Activated CD8-positive, alpha-beta memory T cell treated with anti-CD3 and anti-CD28 coated beads, Interleukin-2, amount 10 ng/mL, durations not matched to agents 7 days and 5 days (primary cell): ENCODE results near the gene KLF15. TPM values are rescaled to one million over a fixed set of nuclear protein-coding genes. Genes with fewer than 3 reads are reported as not detected.

Source experiments
- ATAC-seq: fragments of 150-1000 bp; cut with Tn5 transposase; one replicate; pipeline ENCODE4 v1.10.0; 2021; ENCODE audit warnings: moderate library complexity
- CTCF ChIA-PET: fragments of 350-600 bp; sonication (Branson Sonifier 250); formaldehyde crosslinking; loops from one replicate; lab custom pipeline; 2021; ENCODE audit warnings: antibody characterized with exemption; lab: Charles Lee
- DNase-seq: peaks from one replicate; pipeline ENCODE4 v3.0.0-alpha.2; 2020
- H3K27ac Mint-ChIP-seq: one replicate; pipeline ENCODE4 v1.8.0; 2021; ENCODE audit warnings: mild to moderate bottlenecking, mixed read lengths
- H3K27me3 Mint-ChIP-seq: one replicate; pipeline ENCODE4 v1.8.0; 2021; ENCODE audit warnings: mixed read lengths
- H3K36me3 Mint-ChIP-seq: one replicate; pipeline ENCODE4 v1.8.0; 2021; ENCODE audit warnings: mild to moderate bottlenecking, mixed read lengths
- H3K4me1 Mint-ChIP-seq: one replicate; pipeline ENCODE4 v1.8.0; 2021; ENCODE audit warnings: mixed read lengths
- H3K4me3 Mint-ChIP-seq: one replicate; pipeline ENCODE4 v1.8.0; 2021; ENCODE audit warnings: mild to moderate bottlenecking, moderate library complexity, mixed read lengths
- H3K9me3 Mint-ChIP-seq: one replicate; pipeline ENCODE4 v1.8.0; 2022; ENCODE audit warnings: low read depth, mixed read lengths
- total RNA-seq, 2 experiments: library from RNA; stranded (reverse); gene quantifications; one replicate each; pipeline ENCODE4 v1.2.3, GENCODE V29; 2021

Gene KLF15
- total RNA-seq, 2 experiments from 2014 or later: not detected

DNA sequence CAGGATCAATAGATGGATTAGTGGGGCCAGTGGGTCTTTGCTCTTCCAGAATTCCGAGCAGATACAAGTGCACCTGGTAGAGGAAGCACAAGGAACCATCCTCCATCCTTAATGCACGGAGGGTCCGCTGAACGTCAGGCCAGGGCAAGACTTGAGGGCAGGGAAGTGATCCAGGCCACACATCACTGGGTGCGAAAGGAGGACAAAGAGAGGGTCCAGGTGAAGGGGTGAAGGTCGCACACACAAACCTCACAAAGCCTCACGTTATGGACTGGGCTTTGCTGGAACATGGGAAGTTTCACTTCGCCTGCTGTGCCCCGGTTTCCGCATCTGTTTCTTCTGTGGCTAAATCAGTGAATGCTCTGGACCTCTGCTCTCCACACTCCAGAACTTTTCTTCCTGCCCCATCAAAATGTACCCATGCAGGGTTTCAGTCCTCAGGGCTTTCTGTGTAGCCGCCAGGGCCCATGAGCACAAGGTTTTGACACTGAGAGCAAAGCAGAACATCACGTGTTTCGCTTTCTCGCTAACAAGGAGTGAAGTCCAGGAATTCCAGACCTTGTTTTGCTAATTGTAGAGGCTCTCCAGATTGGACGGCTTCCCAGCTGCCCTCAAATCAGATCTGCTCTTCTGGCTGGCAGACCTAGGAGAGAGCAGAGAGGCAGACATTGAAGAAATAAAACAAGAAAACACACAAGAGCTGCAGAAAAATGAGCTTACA is 56.3 kb downstream of the KLF15 start:
- CTCF ChIA-PET: no interaction called here
- Mint-ChIP-seq H3K27ac (no peak overlapping the region), H3K4me3 (no peak overlapping the region), H3K36me3 (no peaks in the 10 kb centered on the region), H3K4me1 (no peaks in the 10 kb centered on the region), H3K9me3 (no peaks in the 10 kb centered on the region), H3K27me3 (peaks cover 7% of the 10 kb centered on the region)
- no peak for ATAC-seq
- no peak for DNase-seq

DNA sequence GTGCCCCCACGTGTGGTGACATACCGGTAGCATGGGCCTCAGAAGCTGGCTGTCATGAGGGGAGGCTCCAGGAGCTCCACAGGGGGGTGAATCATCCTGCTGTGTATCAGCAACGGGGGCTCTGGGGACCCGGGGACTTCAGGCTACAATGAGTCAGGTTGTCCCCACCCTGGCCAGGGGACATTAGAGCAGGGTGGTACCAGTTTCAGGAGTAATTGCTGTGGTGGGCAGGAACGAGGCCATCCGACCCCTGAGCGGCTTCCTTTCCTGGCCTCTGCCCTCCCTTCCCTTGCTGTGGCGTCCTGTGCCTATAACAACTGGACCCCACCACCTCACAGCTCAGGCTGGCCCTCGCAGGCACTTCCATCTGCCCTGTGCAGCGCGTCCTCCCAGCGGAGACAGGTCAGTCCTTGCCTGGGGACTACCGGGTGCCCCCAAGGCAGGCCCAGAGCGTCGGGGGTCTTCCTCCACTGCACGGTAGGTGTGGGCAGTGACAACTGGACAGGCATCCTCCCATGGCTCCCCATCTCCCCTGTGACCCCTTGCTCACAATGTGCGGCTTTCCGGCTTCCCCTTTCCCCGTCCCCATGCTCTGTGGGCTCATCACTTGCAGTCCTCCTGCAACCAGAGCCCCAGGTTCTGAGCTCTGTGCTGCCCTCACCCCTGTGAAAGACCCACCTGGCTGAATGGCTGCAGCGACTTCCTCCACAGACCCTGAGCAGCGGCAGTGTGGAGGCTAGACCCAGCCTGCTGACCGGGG is 57.0 kb downstream of the KLF15 start:
- Mint-ChIP-seq H3K9me3 (no peaks in the 10 kb centered on the region), H3K27ac (no peak overlapping the region), H3K4me1 (no peaks in the 10 kb centered on the region), H3K4me3 (no peak overlapping the region), H3K27me3 (peaks cover 7% of the 10 kb centered on the region), H3K36me3 (no peaks in the 10 kb centered on the region)
- DNase-seq: no peak
- ATAC-seq: no peak
- CTCF ChIA-PET: no interaction called here

DNA sequence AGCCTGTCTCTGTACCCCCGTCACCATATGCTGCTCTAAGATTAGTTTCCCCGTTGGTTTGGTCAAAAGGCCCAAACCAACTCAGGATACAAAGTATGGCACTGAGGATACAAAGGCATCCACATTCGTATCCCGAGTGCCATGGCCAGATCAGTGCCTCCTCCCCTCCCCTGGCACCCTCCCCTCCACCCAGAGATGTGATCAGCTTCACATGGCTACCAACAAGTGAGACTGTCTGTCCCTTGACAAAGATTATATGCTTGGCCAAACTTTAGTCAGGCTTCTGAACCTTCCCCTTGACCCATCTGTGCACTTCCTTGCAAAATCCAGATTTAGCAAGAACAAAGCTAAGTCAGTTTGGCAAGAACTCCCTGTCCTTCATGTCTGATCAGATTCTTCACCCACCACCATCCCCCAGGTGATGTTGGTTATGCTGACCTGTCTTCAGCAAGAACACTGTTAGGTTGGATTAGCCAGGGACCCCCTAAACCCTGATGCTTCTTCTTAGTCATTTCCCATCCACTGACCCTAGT is 61.7 kb downstream of the KLF15 start:
- Mint-ChIP-seq H3K4me3 (no peak overlapping the region), H3K27ac (no peak overlapping the region), H3K27me3 (peaks cover 7% of the 10 kb centered on the region), H3K4me1 (no peaks in the 10 kb centered on the region), H3K36me3 (no peaks in the 10 kb centered on the region), H3K9me3 (no peaks in the 10 kb centered on the region)
- no peak for DNase-seq
- CTCF ChIA-PET: no interaction called here
- no peak for ATAC-seq

DNA sequence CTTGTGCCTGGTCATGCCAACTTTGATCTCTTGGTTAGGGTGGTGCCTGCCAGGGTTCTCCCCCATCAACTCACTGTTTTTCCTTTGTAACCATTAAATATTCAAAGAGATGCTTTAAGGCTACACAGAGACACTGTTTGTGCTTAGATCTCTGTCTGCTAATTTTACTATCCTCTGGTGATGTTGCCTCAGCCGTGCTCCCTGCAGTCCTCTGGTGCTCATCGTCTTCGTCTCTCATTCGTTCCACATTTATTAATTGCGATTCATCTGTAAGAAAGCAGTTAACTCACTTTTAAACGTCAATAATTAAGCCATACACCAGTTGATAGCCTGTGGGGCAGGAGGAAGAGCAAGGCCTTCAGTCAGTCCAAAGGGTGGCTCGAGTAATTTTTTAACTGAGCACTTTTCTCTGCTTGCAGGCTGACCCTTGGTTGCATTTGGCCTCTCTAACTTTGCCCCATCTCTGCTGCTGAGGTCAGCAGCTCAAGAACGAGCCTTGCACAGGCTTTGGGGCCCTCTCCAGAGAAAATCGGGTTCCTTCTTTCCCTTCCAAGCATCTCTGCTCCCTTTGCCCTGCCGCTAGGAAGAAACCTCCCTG is 62.9 kb downstream of the KLF15 start:
- CTCF ChIA-PET: no interaction called here
- H3K4me3 Mint-ChIP-seq: no peak overlapping the region
- H3K4me1 Mint-ChIP-seq: no peaks in the 10 kb centered on the region
- DNase-seq (no peak), ATAC-seq (no peak)
- H3K27ac Mint-ChIP-seq: no peak overlapping the region
- H3K9me3 Mint-ChIP-seq: no peaks in the 10 kb centered on the region
- H3K27me3 Mint-ChIP-seq: peaks cover 17% of the 10 kb centered on the region
- no peaks in the 10 kb centered on the region for H3K36me3 Mint-ChIP-seq

DNA sequence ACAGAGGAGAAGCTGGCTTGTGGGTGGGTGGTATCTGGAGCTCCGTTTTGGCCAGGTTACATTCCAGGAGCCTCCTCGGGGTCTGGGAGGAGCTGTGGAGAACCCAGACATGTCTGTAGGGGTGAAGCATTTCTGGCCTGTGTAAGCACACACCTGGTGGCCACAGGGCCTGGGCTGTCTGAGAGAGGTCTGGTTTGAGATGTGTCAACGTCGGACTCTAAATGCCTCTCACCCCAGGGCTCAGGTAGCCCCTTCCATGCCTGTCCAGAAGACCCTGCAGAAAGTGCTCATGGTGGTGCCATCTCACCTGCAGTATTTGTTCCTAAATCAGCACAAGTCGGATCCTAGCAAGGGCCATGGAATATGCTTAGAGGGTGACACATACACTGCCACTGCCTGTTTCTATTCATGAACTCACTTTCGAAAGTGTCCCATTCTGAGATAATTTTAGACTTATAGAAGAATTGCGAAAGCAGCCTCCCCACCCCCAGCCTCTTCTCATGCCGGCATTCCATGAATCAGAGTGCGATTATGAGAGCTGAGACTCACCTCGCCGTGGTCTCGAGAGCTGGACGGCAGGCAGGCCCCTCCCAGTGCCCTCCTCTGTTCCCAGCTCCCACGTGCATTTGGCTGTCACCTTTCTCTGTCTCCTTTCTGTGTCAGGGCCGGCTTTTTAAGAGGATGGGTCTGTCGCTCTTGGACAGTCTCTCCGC is 63.7 kb downstream of the KLF15 start:
- DNase-seq (no peak), ATAC-seq (no peak)
- H3K4me3 Mint-ChIP-seq: no peak overlapping the region
- H3K9me3 Mint-ChIP-seq: no peaks in the 10 kb centered on the region
- H3K27ac Mint-ChIP-seq: no peak overlapping the region
- no peaks in the 10 kb centered on the region for H3K4me1 Mint-ChIP-seq
- H3K36me3 Mint-ChIP-seq: no peaks in the 10 kb centered on the region
- CTCF ChIA-PET: no interaction called here
- H3K27me3 Mint-ChIP-seq: peaks cover 24% of the 10 kb centered on the region

Other genes with a start within 250 kb of the KLF15 start
- gene ALDH1L1, start 176.8 kb downstream of the KLF15 start, total RNA-seq: not detected
- not detected for gene CFAP100, start 37.5 kb upstream of the KLF15 start, total RNA-seq
- gene ZXDC, start 118.5 kb upstream of the KLF15 start, total RNA-seq: 10 to 100 TPM; 21.5 to 22.7 TPM
- not detected for gene UROC1, start 160.4 kb upstream of the KLF15 start, total RNA-seq
- not detected for gene CHST13, start 166.7 kb upstream of the KLF15 start, total RNA-seq
- gene C3orf22, start 201.5 kb upstream of the KLF15 start, total RNA-seq: not detected